Activated CD4-positive, alpha-beta T cell treated with anti-CD3 and anti-CD28 coated beads, Interleukin-2, amount 50 U/mL, for 4 hours (primary cell): ENCODE measurements around the gene KCNAB2.

ENCODE experiments used
- DNase-seq, 2 experiments: peaks; one replicate each; pipeline ENCODE4 v3.0.0-alpha.2; 2020

KCNAB2 gene

DNA sequence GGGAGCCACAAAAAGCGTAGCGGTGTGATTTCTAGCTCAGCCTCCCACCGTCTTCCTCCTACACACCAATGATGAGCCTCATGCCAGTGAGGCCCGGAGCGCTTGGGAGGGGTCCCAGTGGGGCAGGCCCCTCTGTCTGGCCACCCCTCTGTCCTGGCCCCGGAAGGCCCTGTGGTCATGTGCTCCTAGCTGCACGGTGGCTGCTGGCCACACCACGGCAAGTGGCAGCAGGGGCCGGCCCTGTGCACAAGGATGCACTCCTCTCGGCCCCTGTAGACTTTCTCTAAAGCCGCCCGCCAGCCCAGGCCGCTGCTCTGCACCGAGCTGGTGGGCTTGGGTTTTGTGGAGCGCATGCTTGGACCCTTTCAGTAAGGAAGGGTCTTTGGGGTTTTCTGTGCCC, 53.6 kb downstream of the KCNAB2 start:
- no peak for DNase-seq

DNA sequence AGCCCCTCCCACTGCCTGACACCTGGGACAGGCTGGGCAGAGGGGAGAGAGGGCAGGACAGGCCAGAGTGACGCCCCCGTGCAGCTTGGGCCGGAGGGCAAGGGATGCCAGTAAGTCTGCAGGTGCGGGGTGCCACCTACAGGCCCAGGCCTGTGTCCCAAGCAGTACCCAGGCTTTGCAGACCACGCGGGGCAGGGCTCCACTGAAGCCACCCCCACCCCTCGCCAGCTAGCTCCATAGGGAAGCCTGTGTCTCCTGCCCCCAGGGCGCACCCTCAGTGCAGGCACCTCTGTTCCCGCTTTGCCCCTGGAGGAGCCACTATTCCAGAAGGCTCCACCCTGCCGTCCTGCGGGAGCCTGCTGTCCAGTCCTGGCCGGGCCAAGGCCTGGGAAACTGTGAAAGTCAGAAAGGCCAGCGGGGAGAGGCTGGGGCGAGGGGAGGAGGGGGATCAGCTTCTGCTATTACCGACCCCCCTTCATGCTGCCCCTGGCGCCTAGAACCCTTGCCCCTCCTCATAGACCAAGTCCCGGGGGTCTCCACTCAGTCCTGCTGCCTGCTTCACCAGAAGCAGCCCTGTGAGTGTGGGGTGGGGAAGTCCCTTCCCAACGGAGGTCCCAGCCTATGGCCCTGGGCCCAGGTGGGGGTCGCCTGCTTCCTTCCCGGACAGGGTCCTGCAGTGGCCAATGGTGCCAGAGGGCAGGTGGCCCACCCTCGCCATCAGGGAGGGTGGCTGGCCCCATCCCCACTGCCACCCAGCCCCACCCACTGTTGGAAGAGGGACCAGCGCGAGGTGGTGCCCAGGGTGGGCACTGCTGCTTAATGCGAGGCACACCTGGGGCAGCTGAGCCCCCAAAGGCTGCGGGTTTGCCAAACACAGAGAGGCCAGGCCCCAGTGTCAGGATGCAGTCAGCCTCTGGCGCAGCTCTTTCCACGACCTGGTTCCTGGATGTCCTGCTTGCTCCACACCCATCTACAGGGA, 54.4 kb downstream of the KCNAB2 start:
- no peak for DNase-seq

DNA sequence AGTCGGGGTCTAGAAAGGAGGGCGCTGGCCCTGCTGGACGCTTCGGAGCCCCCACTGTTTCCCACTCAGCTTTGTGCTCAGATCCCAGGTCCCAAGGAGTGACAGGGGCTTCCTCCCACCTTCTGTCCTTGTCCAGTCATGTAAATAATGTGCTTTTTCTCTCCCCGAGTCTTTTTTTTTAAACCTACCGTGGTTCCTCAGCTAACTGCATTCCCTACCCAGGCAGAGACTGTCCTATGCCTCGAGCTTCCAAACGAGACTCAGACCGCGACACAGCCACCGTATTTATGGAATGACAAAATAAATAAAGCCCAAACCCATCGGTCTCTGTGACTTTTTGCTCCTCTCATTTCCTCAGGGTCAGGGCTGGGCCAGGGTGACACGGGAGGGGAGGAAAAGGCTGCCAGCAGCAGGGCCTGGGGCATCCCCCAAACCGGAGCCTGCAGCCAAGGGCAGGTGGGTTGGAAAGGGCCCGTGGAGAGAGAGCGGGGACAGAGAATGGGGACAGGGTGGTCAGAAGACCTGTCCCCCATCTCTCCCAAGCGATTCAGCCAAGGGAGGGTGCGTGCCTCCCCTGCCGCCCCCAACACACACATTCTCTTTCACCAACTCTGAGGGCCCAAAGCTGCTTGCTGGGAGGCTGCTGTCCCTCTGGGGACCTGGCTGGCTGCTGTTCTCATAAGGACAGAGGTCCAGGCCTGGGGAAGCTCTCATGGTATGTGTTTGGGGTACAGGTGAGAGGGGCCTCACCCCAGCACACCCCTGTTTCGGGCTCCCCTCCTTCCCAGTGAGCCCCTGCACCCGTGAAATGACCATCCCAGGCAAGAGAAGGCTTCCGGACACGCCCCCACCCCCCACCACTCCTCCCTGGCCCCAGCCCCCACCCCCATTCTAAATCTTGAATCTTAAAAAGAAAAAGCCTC, 55.4 kb downstream of the KCNAB2 start:
- no peak for DNase-seq

DNA sequence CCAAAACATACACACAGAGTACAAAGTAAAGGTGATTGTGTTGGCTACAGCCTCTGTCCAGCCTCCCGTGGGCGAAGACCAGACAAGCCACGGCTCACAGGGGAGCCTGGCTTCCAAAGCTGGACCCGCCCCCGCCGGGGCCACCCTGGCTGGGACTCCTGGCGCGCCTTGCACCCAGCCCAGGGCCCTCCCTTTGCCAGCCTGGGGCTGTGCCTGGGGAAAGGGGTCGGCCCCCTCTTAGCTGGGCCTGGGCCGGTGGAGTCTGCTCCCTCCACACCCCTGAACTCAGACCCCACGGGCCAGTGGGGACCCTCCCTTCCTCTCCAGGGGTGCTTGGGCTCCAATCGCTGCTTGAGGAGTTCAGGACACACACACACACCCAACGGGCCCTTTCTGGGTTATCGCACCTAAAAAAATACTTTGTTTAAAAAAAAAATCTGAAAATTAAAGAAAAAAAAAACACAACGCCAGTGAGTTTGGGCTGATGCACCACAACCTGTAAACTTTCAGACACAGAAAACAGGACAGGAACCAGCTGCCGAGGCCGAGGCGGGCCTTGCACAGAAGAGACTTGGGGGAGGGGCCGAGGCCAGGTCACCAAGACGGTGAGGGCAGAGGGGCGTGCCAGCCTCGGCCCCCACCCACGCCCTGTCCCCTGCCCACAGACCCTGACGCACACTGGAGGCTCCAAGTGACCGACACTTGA, 56.3 kb downstream of the KCNAB2 start:
- no peak for DNase-seq

DNA sequence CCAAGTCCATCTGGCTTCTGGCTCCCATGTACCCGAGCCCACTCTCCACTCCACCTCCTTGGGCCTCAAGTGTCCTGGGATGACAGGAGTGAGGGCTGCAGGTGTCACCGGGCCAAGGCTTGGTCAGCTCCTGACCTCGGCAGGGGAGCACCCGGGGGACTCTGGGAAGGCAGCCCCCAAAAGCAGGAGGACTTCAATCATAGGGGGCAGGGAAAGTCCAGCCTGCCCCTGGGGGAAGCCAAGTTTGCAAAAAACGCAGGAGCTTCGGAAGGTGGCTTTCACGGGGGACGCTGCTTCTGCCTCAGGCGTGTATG, 56.8 kb downstream of the KCNAB2 start:
- no peak for DNase-seq

DNA sequence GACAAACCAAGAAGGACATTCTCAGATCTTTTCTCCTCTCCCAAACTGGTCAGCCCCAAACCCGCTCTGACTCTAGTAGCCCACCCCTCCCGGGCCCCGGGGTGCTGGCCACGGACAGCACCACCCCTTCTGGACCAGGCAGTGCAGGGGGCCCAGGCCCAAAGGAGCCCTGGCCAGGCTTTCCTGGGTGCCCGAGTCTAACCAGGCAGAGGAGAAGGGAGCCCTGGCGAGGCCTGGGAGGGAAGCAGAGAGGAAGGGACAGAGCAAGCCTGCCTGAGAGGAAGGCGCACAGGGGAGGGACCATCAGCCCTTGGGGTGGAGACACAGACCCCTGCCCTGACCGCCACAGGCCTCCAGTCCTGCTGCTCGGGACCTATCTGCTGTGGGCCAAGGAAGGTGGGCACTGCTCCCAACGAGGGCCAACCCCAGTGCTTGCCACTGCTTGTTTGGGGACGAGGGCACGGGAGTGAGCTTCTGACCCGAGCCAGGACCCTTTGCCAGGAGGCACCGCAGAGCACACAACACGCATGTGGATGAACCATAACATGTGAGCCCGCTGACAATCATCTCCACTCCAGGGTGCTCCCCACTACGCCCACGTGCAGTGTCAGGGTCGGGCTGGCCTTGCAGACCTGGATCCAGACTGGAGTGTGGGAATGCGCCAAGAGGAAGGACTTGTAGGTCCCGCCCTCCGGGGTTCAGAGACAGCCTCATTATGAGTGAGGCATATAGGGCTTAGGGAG, 57.6 kb downstream of the KCNAB2 start:
- DNase-seq = no peak

DNA sequence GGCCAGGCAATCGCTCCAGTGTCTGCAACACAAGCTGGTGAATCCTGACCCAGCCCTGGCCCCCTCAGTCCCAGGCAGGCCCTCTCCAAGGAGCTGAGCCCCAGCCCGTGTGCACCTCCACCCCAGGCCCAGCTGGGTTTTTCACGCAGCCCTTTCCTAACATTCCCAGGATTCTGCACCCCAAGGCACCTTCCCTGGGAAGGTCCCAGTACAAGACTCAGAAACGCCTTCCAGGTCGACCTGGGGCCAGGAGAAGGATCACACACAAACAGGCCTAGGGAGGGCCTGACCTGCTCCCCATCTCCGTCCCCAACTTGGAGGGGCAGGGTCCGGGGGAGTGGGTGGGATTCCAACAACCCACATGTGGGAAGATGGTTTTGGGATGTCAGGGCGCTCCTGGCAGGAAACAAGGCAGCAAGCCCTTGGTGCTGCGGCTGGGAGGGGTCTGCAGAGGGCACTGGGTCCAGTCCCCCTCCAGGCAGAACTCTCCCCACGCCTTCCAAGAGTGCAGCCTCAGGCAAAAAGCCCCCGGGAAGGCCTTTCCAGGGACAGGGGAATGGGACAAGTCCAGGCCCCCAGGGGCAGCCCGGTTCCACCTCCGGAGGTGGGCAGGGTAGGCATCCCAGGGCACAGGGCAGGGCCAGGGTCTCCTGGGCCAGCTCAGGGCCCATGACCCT, 58.3 kb downstream of the KCNAB2 start:
- DNase-seq = no peak

DNA sequence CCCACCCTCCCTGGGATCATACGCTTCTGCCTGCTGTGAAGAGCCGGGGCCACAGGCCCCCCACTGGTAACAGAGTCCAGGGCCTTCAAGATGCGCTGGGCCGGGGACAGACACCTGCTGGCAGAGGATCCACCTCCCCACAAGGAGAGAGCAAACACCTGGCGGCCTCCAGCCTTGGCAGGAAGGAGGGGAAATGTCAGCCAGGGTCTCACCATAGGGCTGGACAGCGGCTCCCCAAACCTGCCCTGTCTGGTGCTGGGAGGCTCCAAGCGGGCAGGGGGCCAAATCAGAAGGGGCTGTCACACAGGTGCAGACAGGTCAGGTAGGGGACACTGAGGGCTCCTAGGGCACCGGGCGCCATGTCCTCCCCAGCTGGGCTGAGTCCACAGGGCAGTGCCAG, 58.9 kb downstream of the KCNAB2 start:
- DNase-seq = no peak

DNA sequence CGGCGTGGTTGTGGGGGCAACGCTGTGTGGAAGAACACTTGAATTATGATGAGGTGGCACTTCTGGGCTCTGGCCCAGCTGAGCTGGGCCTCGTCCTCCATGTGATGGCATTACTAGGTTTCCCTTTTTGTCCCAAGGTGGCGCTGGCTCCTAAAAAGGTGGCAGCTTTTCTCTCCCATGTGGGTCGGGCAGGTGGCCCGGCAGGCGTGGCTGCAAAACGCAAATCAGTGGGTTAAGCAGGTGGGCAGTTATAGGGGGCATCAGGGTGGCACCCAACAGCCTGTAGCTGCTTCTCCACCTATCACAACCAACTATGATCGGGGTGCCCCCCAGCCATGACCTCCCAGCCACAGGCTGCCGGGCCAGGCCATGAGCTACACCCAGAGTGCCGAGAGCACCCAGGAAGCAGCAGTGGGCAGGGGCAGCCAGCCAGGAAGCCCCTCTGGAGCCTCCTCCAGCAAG, 59.6 kb downstream of the KCNAB2 start:
- no peak for DNase-seq

DNA sequence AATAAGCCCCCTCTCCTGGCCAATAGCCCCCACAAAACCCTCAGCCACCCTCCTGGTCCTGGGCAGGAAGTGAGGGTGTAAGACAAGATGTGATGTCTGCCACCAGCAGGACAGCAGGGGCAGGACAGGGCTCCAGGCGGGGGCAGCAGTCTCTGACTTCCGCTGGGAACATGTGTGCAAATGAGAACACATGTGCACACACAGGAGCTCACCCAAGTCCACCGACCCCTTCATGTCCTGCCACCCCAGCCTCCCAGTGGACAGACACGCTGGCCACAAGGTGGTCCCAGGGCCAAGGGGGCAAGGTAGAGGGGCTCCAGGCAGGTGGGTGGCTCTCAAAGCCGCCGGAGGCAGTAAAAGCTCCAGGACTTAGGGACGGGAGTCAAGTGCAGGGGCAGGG, 60.1 kb downstream of the KCNAB2 start:
- no peak for DNase-seq

DNA sequence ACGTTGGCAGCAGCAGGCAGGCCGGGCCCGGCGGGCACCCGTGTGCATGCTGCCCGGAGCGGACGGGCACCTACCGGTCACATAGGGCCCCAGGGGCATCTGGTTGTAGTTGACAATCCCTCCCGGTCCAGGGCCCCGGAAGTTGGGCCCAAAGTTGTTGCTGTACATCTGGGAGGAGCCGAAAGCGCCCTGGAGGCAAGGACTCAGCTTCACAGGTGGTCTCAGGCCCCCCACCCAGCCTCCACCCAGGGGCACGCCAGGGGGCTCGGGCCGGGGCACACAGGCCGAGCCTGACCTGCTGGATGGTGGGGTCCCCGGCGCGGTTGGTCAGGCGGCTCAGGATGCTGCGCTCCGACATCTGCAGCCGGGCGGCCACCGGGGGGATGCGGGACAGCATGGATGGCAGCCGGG, 60.6 kb downstream of the KCNAB2 start:
- DNase-seq = no peak

DNA sequence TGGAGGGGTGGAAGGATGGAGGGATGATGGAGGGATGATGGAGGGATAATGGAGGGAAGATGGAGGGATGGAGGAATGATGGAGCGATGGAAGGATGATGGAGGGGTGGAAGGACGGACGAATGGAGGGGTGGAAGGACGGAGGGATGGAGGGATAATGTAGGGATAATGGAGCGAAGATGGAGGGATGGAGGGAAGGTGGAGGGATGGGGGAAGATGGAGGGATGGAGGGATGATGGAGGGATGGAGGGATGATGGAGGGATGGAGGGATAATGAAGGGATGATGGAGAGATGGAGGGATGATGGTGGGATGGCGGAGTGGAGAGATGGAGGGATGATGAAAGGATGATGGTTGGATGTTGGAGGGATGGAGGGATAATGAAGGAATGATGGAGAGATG, 61.3 kb downstream of the KCNAB2 start:
- no peak for DNase-seq

DNA sequence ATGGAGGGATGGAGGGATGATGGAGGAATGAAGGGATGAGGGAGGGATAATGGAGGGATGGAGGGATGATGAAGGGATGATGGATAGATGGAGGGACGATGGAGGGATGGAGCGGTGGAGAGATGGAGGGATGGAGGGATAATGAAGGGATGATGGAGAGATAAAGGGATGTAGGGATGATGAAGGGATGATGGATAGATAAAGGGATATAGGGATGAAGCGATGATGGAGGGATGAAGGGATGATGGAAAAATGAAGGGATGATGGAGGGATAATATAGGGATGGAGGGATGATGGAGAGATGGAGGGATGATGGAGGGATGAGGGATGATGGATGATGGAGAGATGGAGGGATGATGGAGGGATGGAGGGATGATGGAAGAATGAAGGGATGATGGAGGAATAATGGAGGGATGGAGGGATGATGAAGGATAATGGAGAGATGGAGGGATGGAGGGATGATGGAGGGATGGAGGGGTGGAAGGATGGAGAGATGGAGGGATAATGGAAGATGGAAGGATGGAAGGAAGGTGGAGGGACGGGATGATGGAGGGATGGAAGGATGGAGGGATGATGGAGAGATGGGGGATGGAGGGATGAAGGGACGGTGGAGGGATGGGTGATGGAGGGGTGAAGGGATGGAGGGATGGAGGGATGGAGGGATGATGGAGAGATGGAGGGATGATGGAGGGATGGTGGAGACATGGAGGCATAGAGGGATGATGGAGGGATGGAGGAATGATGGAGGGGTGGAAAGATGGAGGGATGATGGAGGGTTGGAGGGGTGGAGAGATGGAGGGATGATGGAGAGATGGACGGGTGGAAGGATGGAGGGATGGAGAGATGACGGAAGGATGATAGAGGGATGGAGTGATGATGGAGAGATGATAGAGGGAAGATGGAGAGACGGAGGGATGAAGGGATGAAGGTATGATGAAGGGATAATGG, 62.0 kb downstream of the KCNAB2 start:
- DNase-seq = no peak

DNA sequence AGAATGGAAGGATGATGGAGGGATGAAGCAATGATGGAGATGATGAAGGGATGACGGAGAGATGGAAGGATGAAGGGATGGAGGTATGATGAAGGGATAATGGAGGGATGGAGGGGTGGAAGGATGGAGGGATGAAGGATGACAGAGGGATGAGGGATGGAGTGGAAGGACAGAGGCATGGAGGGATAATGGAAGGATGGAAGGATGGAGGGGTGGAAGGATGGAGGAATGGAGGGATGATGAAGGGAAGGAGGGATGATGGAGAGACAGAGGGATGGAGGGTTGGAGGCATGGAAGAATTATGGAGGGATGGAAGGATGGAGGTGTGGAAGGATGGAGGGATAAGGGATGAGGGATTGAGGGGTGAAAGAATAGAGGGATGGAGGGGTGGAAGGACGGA, 62.8 kb downstream of the KCNAB2 start:
- DNase-seq = no peak

DNA sequence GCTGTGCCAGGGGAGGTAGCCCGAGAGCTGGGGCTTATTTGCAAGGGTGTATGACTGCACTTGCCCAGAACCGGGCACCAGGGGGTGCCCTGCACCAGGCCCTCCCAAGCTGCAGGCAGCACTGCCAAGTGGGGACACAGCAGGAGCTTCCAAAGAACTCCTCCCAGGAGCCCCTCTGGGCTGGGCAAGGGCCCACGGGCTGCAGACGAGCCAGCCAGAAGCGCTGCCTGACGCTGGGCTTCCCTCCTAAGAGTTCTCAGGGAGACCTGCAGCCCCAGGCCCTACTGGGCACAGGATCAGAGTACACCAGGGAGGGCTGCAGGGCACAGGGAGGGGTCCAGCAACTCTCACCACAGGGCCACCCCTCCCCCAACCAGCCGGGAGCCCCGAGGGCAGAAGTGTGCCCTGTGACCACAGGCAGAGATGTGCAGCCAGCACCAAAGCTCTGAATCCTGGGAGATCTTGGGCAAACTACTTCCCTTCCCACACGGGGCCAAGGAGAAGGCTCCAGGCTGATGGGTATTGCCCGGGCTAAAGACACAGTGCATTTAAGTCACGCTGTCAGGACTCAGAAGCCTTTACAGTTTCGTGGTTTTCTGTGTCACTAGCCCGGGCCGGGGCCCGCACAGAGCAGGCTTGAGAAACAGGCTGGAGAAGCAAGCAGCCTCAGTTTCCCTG, 63.4 kb downstream of the KCNAB2 start:
- DNase-seq = peak in 1 of 2 experiments; percentile 14

DNA sequence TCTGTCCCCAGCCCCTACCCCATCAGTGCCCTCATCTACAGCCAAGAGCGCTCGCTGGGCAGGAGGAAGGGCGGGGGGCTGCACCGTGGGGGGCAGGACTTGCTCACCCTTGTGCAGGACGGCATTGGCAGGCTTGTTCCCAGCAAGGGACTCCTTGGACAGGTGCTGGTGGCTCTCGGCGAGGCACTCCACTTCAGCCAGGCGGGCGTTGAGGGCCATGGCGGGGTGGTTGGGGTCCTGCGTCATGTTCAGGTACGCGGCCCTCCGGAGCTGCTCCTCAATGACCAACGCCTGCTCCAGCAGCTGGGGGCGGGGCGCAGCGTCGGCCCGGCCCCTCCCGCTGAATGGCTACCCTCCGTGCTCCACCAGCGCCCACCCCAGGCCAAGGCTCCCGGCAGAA, 64.0 kb downstream of the KCNAB2 start:
- DNase-seq = no peak

DNA sequence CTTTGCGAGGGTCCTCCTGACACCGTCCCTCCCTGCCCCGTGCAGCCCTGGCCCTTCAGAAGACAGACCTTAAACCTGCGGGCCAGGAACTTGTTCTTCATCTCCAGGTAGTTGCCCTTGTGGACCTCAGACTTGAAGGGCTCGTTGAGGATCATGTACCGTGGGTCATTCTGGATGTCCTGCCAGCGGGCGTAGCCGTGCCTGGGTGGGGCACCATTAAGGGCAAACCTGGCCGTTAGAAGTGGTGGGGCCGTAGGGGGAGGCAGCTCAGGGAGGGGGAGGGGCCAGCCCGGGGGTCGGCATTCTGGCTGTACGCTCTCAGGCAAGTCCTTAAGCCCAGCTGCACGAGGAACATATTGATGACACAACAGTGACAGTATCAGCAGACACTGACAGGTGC, 64.6 kb downstream of the KCNAB2 start:
- DNase-seq = no peak

DNA sequence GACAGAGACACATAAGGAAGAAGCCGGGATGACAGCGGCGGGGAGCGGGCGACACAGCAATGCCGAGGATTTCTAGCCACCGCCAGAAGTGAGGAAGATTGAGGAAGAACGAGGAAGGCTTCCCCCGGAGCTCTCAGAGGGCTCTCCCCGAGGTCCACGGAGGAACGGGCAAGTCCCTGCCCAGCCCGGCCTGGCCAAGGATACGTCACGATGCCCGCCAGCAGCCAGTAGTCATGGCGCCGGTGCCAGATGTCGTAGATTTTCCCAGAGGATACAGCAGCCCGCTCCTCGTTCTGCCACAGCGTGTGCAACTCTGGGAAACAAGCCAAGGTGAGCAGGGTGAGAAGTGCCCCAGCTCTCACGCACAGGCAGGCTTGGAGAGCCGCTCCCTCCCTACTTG, 65.9 kb downstream of the KCNAB2 start:
- no peak for DNase-seq

DNA sequence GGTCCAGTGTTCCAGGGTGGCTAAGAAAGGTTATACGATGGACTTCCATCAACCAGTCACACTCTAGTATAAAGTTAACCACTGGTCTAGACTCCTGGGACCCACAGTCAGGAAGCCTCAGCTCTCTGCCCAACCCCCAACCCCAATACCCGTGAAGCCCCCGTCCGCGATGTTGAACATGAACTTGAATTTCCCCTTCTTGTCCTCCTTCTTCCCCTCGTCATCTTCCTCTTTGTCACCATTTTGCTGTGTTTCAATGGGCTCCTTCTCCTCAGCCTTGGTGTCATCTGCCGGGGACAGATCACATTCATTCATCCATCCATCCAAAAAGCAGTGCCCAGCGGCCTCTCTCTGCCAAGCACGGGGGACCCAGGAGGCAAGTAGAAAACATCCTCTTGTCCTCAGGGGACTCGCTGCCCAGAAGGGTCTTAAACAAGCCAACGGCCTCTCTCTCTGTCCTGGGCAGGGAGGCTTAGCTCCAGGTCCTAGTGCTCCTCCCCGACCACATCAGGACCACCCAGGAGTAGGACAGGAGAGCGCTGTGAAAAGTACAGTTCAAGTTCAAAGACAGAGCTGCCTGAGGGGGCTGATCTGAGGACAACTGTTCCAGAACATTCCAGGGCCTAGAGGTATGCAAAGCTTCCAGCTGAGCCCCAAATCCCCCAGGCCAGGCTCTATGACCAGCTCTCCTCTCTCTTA, 66.5 kb downstream of the KCNAB2 start:
- no peak for DNase-seq

DNA sequence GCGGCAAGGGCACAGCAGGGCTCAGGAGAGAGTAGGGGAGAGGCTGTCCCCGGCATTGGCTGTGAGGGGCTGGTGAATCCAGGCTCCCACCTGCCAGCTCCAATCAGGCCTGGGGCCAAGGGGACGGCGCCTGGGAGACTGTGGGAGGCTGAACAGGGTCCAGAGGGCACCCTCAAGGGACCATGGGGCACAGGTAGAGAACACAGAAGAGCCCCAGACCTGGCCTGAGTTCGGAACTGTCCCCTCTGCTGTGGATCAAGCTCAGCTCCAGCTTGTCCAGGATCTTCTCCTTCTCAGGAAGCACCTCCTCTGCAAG, 67.0 kb downstream of the KCNAB2 start:
- no peak for DNase-seq
